ENCODE data around the gene MICAL2.
A peak's percentile ranks its signal among the peaks of the same experiment; 100 is the strongest.

MICAL2 gene, protein sequence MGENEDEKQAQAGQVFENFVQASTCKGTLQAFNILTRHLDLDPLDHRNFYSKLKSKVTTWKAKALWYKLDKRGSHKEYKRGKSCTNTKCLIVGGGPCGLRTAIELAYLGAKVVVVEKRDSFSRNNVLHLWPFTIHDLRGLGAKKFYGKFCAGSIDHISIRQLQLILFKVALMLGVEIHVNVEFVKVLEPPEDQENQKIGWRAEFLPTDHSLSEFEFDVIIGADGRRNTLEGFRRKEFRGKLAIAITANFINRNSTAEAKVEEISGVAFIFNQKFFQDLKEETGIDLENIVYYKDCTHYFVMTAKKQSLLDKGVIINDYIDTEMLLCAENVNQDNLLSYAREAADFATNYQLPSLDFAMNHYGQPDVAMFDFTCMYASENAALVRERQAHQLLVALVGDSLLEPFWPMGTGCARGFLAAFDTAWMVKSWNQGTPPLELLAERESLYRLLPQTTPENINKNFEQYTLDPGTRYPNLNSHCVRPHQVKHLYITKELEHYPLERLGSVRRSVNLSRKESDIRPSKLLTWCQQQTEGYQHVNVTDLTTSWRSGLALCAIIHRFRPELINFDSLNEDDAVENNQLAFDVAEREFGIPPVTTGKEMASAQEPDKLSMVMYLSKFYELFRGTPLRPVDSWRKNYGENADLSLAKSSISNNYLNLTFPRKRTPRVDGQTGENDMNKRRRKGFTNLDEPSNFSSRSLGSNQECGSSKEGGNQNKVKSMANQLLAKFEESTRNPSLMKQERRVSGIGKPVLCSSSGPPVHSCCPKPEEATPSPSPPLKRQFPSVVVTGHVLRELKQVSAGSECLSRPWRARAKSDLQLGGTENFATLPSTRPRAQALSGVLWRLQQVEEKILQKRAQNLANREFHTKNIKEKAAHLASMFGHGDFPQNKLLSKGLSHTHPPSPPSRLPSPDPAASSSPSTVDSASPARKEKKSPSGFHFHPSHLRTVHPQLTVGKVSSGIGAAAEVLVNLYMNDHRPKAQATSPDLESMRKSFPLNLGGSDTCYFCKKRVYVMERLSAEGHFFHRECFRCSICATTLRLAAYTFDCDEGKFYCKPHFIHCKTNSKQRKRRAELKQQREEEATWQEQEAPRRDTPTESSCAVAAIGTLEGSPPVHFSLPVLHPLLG
- total RNA-seq: 43.7 to 175 (median 90.1) reads per million in 9 experiments

DNA sequence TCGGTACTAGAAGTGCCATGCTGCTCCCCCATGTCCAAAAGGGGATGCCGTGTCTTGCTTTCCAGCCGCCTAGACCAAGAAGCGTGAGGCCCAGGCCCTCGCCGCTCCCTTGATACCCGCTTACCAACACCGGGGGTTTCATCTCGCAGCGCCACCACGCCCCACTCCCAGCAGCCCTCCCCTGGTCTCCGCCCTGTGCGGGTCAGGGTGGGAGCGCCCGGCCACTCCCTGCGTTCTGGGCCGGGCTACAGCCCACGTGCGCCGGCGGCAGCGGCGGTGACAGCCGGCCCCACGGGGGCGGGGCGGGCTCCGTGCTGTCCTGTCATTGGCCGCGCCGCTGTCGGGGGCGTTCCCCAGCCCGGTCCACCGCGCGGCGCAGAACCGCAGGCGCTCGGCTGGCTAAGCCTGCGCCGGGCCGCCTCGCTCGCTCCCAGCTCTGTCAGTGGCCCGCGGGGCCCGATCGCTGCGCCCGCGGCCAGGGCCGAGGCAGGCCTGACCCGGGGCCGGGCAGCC, at the start of gene MICAL2:
Gene MICAL2 (plus strand): TSS at position 390 of the 513 bp plus-strand sequence. CDS start 51,566 bp downstream, outside the sequence.
- Mint-ChIP-seq H3K4me3 (peak within 1 kb of the TSS; percentile 79 to 82), H3K36me3 (ENCODE audit: insufficient read depth) (peaks cover 6% of the 10 kb centered on the region), H3K27me3 (no peaks in the 10 kb centered on the region), H3K27ac (peak within 1 kb of the TSS; percentile 41 to 59), H3K9me3 (no peaks in the 10 kb centered on the region), H3K4me1 (ENCODE audit: low read depth in 2 of 2) (peaks cover 34 to 38% of the 10 kb centered on the region in 2 donors)
- DNase-seq (peak; percentile 80 to 86 (median 81)), ATAC-seq (replicated peaks) (peak; percentile 96)

DNA sequence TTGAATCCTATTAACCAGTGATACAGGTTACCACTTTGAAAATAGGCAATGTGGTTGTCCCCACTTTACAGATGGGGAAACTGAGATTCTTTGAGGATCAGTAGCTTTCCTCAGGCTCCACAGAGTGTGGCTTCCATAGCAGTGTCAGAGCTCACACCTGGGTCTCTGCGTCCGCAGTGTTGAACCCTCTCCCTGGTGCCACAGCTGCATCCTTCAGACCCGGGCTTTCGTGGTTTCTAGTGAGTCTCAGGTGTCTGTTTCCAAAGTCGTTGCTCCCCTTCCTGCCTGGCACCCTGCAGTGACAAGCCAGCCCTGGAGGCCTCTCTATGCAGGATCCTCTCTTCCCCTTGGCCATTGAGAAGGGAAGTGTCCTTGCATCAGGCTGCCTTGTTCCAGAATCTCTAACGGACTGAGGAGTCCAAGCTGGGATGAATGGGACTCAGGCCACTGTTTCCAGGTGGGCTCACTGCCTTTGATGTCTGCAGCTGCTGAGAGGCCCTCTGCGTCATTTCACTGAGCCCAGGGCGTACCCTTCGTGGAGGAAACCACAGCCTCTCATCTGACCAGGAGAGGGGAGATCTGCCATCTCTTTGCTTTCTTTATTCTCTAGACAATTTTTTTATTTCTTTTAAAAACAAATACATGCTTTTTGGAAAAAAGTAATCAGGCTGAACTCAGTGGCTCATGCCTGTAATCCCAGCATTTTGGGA, 48.4 kb upstream of the MICAL2 start:
- no peak for DNase-seq
- peak overlapping the region in 1 of 2 donors; percentile 10 for H3K4me3 Mint-ChIP-seq

DNA sequence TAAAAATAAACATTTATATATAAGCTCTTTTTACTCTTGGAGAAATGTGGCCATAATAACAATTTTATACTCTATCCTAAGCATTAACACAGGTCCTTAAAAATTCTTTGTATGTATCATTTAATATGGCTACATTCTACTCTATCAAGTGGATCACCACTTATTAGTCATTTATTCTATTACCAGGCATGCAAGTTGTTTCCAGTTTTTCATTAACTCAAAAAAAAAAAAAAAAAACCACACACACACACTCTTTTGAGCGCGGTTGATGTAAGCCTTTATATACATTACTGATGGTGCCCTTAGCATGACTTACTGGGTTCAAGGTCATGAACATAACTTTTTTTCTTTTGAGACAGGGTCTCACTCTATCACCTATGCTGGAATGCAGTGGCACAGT, 47.1 kb upstream of the MICAL2 start:
- Mint-ChIP-seq H3K4me3 (no peak overlapping the region), H3K27me3 (peaks cover 0 to 10% of the 10 kb centered on the region in 2 donors), H3K27ac (no peak overlapping the region), H3K36me3 (ENCODE audit: insufficient read depth) (peaks cover 2% of the 10 kb centered on the region), H3K9me3 (no peaks in the 10 kb centered on the region), H3K4me1 (ENCODE audit: low read depth in 2 of 2) (peaks cover 9 to 12% of the 10 kb centered on the region in 2 donors)
- ATAC-seq (replicated peaks): no peak
- no peak for DNase-seq

More for the DNA sequence above, 48.4 kb upstream of the MICAL2 start:
- H3K36me3 Mint-ChIP-seq (ENCODE audit: insufficient read depth): peaks cover 2% of the 10 kb centered on the region
- ATAC-seq (replicated peaks): peak; percentile 39
- H3K27ac Mint-ChIP-seq: no peak overlapping the region
- no peaks in the 10 kb centered on the region for H3K9me3 Mint-ChIP-seq
- H3K4me1 Mint-ChIP-seq (ENCODE audit: low read depth in 2 of 2): peaks cover 4 to 7% of the 10 kb centered on the region in 2 donors
- H3K27me3 Mint-ChIP-seq: no peaks in the 10 kb centered on the region

DNA sequence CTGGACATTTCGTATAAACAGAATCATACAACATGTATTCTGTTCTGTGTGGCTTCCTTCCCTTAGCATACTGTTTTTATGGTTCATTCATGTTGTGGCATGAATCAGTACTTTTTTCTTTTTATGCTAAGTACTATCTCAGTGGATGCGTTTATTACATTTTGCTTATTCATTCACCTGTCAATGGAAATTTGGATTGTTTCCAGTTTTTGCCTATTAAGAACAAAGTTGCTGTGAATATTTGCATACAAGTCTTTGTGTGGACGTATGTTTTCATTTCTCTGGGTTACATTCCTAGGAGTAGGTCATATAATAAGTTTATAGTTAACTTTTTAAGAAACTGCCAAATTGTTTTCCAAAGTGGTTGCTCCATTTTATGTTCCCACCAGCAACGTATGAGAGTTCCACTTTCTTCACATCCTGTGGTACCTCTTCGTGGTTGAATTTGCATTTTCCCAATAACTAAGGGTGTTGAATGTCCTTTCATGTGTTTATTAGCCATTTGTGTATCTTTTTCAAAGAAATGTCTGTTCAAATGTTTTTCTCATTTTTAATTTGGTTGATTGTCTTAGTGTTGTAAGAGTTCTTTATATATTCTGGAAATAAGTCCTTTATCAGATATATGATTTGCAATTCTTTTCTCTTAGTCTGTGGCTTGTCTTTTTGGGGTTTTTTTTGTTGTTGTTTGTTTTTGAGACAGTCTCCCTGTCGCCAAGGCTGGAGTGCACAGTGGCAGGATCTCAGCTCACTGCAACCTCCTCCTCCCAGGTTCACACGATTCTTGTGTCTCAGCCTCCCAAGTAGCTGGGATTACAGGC, 46.0 kb upstream of the MICAL2 start:
- Mint-ChIP-seq H3K4me3 (no peak overlapping the region), H3K27me3 (peaks cover 0 to 10% of the 10 kb centered on the region in 2 donors), H3K27ac (no peak overlapping the region), H3K36me3 (ENCODE audit: insufficient read depth) (peaks cover 2% of the 10 kb centered on the region), H3K9me3 (no peaks in the 10 kb centered on the region), H3K4me1 (ENCODE audit: low read depth in 2 of 2) (peaks cover 9 to 12% of the 10 kb centered on the region in 2 donors)
- no peak for DNase-seq
- no peak for ATAC-seq (replicated peaks)

DNA sequence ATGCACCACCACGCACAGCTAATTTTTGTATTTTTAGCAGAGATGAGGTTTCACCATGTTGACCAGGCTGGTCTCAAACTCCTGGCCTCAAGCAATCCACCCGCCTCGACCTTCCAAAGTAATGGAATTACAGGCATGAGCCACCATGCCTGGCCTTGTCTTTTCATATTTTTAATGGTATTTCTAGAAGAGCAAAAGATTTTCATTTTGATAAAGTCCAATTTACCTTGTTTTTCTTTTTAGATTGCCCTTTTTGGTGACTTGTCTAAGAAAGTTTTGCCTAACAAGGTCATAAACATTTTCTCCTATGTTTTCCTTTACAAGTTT, 45.5 kb upstream of the MICAL2 start:
- H3K9me3 Mint-ChIP-seq: no peaks in the 10 kb centered on the region
- peaks cover 9 to 12% of the 10 kb centered on the region in 2 donors for H3K4me1 Mint-ChIP-seq (ENCODE audit: low read depth in 2 of 2)
- DNase-seq (no peak), ATAC-seq (replicated peaks) (no peak)
- peaks cover 0 to 10% of the 10 kb centered on the region in 2 donors for H3K27me3 Mint-ChIP-seq
- H3K36me3 Mint-ChIP-seq (ENCODE audit: insufficient read depth): peaks cover 2% of the 10 kb centered on the region
- no peak overlapping the region for H3K4me3 Mint-ChIP-seq
- H3K27ac Mint-ChIP-seq: no peak overlapping the region

DNA sequence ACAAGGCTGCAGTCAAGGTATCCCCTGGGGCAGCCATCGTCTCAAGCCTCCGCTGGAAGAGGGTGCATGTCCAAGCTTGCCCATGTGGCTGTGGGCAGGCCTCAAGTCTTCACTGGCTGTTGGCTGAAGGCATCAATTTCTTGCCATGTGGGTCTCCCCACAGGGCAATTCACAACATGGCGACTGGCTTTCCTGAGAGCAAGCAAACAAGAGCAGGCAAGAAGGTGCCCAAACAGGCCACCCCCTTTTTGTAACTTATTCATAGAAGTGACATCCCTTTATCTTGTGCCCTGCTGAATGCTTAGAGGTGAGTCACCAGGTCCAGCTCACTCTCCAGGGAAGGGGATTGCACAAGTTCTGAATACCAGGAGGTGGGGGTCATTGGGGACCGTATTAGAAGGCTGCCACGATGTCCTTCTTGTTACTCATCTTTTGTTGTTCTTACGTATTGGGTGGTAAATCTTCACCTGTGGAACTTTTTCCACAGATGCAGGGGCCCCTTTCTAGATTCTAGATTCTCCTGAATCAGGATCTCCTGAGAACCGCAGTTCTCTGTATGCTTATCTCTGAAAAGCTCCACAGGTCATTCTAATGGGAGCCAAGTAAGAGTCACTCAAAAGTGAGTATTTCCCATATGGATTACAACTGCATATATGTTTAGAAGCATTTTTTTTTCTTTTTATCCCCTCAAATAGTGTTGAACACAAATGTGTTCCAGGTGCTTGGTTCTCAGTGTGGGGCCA, 44.2 kb upstream of the MICAL2 start:
- Mint-ChIP-seq H3K27me3 (peaks cover 0 to 10% of the 10 kb centered on the region in 2 donors), H3K9me3 (no peaks in the 10 kb centered on the region)

DNA sequence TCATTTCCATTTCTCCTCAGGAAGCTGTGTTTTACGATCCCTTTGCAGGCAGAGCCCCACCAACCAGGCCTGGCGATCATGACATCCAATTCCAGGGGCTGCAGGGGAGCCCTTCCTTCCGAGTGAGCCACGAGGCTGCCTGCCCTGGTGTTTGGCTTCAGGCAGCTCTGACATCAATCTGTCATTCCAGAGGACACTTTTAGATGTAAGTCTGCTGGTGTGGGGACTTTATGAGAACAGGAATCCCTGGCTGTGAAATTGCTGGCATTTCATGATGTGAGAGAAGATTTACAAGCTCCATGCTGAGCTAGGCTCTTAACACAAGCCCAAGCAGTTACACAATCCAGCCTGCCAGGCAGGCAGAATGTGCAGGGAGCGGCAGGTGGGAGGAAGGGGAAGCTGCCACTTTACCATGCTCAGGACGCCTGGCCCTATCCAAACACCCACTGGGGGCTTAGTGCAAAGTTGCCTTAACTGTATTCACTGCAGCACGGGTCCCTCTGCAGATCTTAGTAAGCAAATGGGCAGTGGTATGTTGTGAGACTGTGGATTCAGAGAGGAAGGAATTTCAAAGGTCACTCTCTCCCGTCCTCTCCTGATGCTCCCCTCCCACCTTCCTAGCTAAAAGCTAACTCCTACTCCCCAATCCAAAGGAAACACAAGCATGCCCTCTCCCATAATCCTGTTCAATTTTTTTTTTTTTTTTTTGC, 43.4 kb upstream of the MICAL2 start:
- ATAC-seq (replicated peaks) (no peak), DNase-seq (no peak)
- no peak overlapping the region for H3K4me3 Mint-ChIP-seq
- H3K27me3 Mint-ChIP-seq: peaks cover 0 to 10% of the 10 kb centered on the region in 2 donors
- peaks cover 2% of the 10 kb centered on the region for H3K36me3 Mint-ChIP-seq (ENCODE audit: insufficient read depth)
- H3K4me1 Mint-ChIP-seq (ENCODE audit: low read depth in 2 of 2): peaks cover 21 to 24% of the 10 kb centered on the region in 2 donors
- H3K9me3 Mint-ChIP-seq: no peaks in the 10 kb centered on the region
- peak overlapping the region in 1 of 2 donors; percentile 47 for H3K27ac Mint-ChIP-seq

More for the DNA sequence above, 44.2 kb upstream of the MICAL2 start:
- H3K4me1 Mint-ChIP-seq (ENCODE audit: low read depth in 2 of 2): peaks cover 17 to 20% of the 10 kb centered on the region in 2 donors
- DNase-seq: no peak
- ATAC-seq (replicated peaks): no peak
- peaks cover 2% of the 10 kb centered on the region for H3K36me3 Mint-ChIP-seq (ENCODE audit: insufficient read depth)
- no peak overlapping the region for H3K4me3 Mint-ChIP-seq
- peak overlapping the region in 1 of 2 donors; percentile 47 for H3K27ac Mint-ChIP-seq

DNA sequence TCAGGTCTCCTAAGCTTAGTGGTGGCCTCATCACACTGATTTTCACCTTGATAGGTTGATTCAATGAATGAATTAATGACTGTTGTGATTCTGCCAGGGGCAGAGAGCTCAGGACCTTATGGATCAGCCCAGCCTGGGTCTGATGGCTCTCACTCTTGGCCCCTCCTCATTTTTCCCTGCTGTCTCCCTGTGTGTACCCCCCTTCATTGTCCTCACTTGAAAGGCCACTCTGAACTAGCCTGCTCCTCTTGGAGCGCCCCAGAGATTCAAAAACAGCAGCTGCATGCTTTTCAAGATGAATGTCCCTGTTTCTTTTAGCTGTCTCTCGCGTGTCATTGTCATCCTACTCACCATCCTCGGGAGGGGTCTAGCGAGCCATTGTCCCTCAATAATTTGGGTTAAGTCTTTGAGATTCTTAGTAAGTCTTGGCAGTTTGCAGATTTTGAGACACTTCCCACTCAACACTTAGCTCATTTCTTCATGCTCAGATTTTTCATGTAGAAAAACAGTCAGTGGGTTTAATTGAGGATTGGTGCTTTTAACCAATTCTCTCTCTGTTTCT, 42.5 kb upstream of the MICAL2 start:
- Mint-ChIP-seq H3K27me3 (peaks cover 0 to 10% of the 10 kb centered on the region in 2 donors), H3K36me3 (ENCODE audit: insufficient read depth) (peaks cover 2% of the 10 kb centered on the region), H3K4me3 (no peak overlapping the region), H3K4me1 (ENCODE audit: low read depth in 2 of 2) (peaks cover 18 to 22% of the 10 kb centered on the region in 2 donors), H3K9me3 (no peaks in the 10 kb centered on the region), H3K27ac (no peak overlapping the region)
- DNase-seq (no peak), ATAC-seq (replicated peaks) (no peak)

DNA sequence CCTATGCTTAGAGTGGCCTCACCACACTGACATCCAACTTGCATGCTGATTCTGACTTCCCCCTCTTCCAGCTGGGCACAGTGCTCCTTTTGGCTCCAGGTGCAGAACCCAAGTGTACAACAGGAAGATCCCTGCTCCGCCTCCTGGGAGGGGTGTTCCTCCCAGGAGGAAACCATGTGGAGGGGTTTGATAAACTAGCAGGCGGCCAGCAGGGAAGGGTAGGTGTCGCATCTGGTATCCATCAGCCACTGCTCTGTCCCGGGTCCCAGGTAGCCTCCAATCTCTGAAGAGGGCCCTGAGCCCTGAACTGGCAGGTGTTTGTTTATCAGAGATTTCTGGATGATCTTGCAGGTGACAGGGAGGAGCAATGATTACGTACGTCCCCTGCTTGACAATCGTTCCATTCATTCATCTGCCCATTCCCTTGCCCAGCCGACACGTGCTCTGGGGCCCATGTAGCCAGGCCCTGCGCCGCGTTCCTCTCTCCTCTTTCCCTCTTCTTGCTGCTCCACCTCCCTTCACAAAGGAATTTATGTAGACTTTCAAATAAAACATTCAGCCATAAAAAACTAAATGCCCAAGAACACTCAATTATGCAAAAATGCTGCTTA, 41.2 kb upstream of the MICAL2 start:
- Mint-ChIP-seq H3K4me1 (ENCODE audit: low read depth in 2 of 2) (peaks cover 18 to 22% of the 10 kb centered on the region in 2 donors), H3K9me3 (no peaks in the 10 kb centered on the region), H3K27ac (no peak overlapping the region), H3K4me3 (no peak overlapping the region), H3K36me3 (ENCODE audit: insufficient read depth) (no peaks in the 10 kb centered on the region), H3K27me3 (peaks cover 0 to 10% of the 10 kb centered on the region in 2 donors)
- DNase-seq (no peak), ATAC-seq (replicated peaks) (no peak)

DNA sequence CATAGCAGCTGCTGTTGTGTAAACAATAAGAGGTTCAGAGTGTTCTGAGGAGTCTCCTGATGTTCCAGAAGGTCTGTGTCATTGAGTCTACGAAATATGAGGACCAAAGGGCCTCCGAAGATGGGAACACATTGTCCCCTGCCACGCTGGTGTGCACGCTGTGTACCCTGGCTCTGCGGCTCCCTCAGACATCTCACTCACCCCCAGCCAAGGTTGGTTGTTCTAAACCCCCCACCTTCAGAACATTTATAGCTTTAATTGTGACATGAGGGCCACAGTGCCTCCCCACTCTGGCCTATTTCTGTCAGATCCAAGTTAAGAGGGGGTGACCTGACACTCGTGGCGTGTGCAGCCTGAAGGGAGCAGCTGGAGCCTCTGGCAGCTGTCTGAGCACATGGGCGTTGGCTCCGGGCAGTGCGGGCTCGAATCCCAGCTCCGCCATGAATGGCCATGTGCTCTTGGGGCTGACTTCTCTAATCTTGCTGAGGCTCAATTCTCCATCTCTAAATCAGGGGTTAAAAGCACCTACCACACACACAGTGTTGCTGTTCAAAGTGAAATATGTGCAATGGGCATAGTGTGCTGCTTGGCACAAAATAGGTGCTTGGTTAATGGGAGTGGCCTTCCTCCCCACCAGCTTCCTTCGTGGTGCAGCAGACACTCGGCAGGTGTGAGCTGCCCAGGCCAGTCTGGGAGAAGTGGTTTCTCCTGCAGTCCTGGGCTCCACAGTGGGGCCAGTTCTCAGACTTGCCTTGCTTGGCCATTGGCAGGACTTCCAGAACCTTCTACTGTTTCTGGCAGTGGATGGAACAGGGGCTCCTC, 39.7 kb upstream of the MICAL2 start:
- H3K36me3 Mint-ChIP-seq (ENCODE audit: insufficient read depth): no peaks in the 10 kb centered on the region
- H3K9me3 Mint-ChIP-seq: no peaks in the 10 kb centered on the region
- H3K4me3 Mint-ChIP-seq: no peak overlapping the region
- no peak for DNase-seq
- ATAC-seq (replicated peaks): peak; percentile 32
- H3K27me3 Mint-ChIP-seq: peaks cover 0 to 10% of the 10 kb centered on the region in 2 donors
- peaks cover 18% of the 10 kb centered on the region in 2 donors for H3K4me1 Mint-ChIP-seq (ENCODE audit: low read depth in 2 of 2)
- H3K27ac Mint-ChIP-seq: no peak overlapping the region

All from effector memory CD8-positive, alpha-beta T cell (primary cell).